CD4-positive, alpha-beta T cell (primary cell): Measurements from ENCODE around the gene PBLD. TPM values are rescaled to one million over a fixed set of nuclear protein-coding genes. Genes with fewer than 3 reads are reported as not detected.

Experiments used
- ATAC-seq: fragments of 200-7000 bp; cut with Tn5 transposase; one replicate; pipeline ENCODE4 v1.10.0; 2022; ENCODE audit warnings: mild to moderate bottlenecking; ENCODE audit not compliant: poor library complexity
- CTCF ChIA-PET: fragments of 350-600 bp; sonication (Branson Sonifier 250); formaldehyde crosslinking; loops from one replicate; lab custom pipeline; 2021; ENCODE audit warnings: antibody characterized with exemption, inconsistent platforms; lab: Charles Lee
- POLR2A ChIA-PET: fragments of 350-600 bp; sonication (Branson Sonifier 250); formaldehyde crosslinking; loops from one replicate; lab custom pipeline; 2021; ENCODE audit warnings: antibody characterized with exemption, inconsistent platforms; lab: Charles Lee
- DNase-seq, 14 experiments: peaks; one replicate each; pipeline ENCODE4 v3.0.0-alpha.2; 2013 to 2020; ENCODE audit warnings: mixed read lengths in 2 of 14
- H3K27ac ChIP-seq, 2 donors: one replicate each; pipeline versions ENCODE4 v1.5.1 to v1.7.0; 2013; ENCODE audit warnings: low read length in 2 of 2, low read depth in 1 of 2, mild to moderate bottlenecking in 1 of 2
- H3K27me3 ChIP-seq, 2 experiments: 1 replicate in 1 of 2; 2 replicates in 1 of 2; pipeline versions ENCODE4 v1.6.1 to v1.7.0; 2013; ENCODE audit warnings: low read length in 2 of 2, control low read depth in 1 of 2, mild to moderate bottlenecking in 1 of 2, moderate library complexity in 1 of 2; ENCODE audit not compliant: insufficient read depth in 2 of 2, control insufficient read depth in 1 of 2
- H3K36me3 ChIP-seq: one replicate; pipeline ENCODE4 v1.6.1; 2013; ENCODE audit warnings: low read length, control low read depth; ENCODE audit not compliant: insufficient read depth
- H3K4me1 ChIP-seq: one replicate; pipeline ENCODE4 v1.6.1; 2013; ENCODE audit warnings: low read length, control low read depth; ENCODE audit not compliant: insufficient read depth
- H3K4me3 ChIP-seq: one replicate; pipeline ENCODE4 v1.5.1; 2013; ENCODE audit warnings: mild to moderate bottlenecking, low read length, moderate library complexity
- H3K9me3 ChIP-seq, 2 experiments: 1 replicate in 1 of 2; 2 replicates in 1 of 2; pipeline versions ENCODE4 v1.6.1 to v1.7.0; 2013; ENCODE audit warnings: low read length in 2 of 2, mild to moderate bottlenecking in 2 of 2, control low read depth in 1 of 2, moderate library complexity in 1 of 2; ENCODE audit not compliant: control insufficient read depth in 1 of 2, insufficient read depth in 1 of 2
- H3K27ac Mint-ChIP-seq: one replicate; pipeline ENCODE4 v1.8.0; 2020; ENCODE audit warnings: mixed read lengths
- H3K27me3 Mint-ChIP-seq: one replicate; pipeline ENCODE4 v1.8.0; 2021; ENCODE audit warnings: mixed read lengths
- H3K36me3 Mint-ChIP-seq: one replicate; pipeline ENCODE4 v1.8.0; 2021; ENCODE audit warnings: low read depth, mixed read lengths
- H3K4me1 Mint-ChIP-seq: one replicate; pipeline ENCODE4 v1.8.0; 2021; ENCODE audit warnings: low read depth, mixed read lengths
- H3K4me3 Mint-ChIP-seq: one replicate; pipeline ENCODE4 v1.8.0; 2020; ENCODE audit warnings: mild to moderate bottlenecking, mixed read lengths
- H3K9me3 Mint-ChIP-seq: one replicate; pipeline ENCODE4 v1.8.0; 2020; ENCODE audit warnings: mixed read lengths
- intact Hi-C, 2 experiments: fragments of 100-400 bp; cut with DNase I in 1 of 2; cut with micrococcal nuclease in 1 of 2; formaldehyde crosslinking; loops; one replicate each; pipeline versions ENCODE4 v1.15.1 to v1.9.0; 2023 to 2025; cut with DNase I, micrococcal nuclease
- total RNA-seq, 174 experiments: library from RNA in 2 of 174; stranded (reverse) in 2 of 174; gene quantifications; one replicate each; pipeline ENCODE4 v1.2.3 and lab custom pipeline; 2021 to 2026
- TF ChIP-seq, protein P1 (sequence below): fragments of 200-600 bp; IDR thresholded peaks from one replicate; pipeline ENCODE4 v1.8.0; 2022; ENCODE audit warnings: antibody characterized with exemption, mild to moderate bottlenecking

PBLD gene
- total RNA-seq, 2 experiments from 2014 or later, result 1.6 to 1.7 TPM

DNA sequence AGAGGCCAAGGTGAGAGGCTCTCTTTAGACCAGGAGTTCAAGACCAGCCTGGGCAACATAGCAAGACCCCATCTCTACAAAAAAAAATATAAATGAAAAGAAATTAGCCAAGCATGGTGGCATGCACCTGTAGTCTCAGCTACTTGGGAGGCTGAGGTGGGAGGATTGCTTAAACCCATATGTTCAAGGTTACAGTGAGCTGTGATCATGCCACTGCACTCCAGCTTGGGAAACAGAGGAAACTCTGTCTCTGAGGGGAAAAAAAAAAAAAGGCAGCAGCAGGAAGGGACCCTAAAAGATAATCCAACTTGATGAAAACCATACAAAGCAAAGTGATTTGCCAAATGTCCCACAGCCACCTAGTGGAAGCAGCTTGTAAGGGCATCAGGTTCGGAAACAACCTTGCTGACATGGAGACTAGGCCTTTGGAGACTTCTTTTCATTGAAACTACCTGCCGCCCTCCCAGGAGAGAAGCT lies 15.6 kb upstream of the PBLD start:
- no peak overlapping the region for H3K27ac ChIP-seq
- no peak overlapping the region for H3K4me3 ChIP-seq
- ATAC-seq, result peak; percentile 86
- H3K9me3 ChIP-seq, result no peaks in the 10 kb centered on the region
- intact Hi-C loops, result loop anchor here (1.0 to 2.0 kb wide), 3 partner anchors 14 to 136 kb away; no protein-coding TSS in a partner anchor
- Mint-ChIP-seq H3K36me3 (peaks cover 60% of the 10 kb centered on the region), H3K9me3 (no peaks in the 10 kb centered on the region), H3K4me3 (no peak overlapping the region), H3K27me3 (no peaks in the 10 kb centered on the region), H3K4me1 (peaks cover 6% of the 10 kb centered on the region), H3K27ac (peak overlapping the region; percentile 73)
- H3K27me3 ChIP-seq, result no peaks in the 10 kb centered on the region
- POLR2A ChIA-PET, result interaction anchor here (0.6 to 3.1 kb wide), 5 partner anchors 9 to 463 kb away, joined by 3 to 35 read pairs (median 5); partner anchors contain the start of genes HNRNPH3 and PBLD
- H3K36me3 ChIP-seq, result peaks cover 37% of the 10 kb centered on the region
- peak; percentile 14 to 76 (median 30) for DNase-seq
- TF ChIP-seq, protein P1, sequence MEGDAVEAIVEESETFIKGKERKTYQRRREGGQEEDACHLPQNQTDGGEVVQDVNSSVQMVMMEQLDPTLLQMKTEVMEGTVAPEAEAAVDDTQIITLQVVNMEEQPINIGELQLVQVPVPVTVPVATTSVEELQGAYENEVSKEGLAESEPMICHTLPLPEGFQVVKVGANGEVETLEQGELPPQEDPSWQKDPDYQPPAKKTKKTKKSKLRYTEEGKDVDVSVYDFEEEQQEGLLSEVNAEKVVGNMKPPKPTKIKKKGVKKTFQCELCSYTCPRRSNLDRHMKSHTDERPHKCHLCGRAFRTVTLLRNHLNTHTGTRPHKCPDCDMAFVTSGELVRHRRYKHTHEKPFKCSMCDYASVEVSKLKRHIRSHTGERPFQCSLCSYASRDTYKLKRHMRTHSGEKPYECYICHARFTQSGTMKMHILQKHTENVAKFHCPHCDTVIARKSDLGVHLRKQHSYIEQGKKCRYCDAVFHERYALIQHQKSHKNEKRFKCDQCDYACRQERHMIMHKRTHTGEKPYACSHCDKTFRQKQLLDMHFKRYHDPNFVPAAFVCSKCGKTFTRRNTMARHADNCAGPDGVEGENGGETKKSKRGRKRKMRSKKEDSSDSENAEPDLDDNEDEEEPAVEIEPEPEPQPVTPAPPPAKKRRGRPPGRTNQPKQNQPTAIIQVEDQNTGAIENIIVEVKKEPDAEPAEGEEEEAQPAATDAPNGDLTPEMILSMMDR, result peak; percentile 76
- CTCF ChIA-PET, result interaction anchor here (0.6 to 2.7 kb wide), 20 partner anchors 10 to 582 kb away, joined by 3 to 19 read pairs (median 4); partner anchors contain the start of genes HNRNPH3 and PBLD
- peaks cover 3% of the 10 kb centered on the region for H3K4me1 ChIP-seq

DNA sequence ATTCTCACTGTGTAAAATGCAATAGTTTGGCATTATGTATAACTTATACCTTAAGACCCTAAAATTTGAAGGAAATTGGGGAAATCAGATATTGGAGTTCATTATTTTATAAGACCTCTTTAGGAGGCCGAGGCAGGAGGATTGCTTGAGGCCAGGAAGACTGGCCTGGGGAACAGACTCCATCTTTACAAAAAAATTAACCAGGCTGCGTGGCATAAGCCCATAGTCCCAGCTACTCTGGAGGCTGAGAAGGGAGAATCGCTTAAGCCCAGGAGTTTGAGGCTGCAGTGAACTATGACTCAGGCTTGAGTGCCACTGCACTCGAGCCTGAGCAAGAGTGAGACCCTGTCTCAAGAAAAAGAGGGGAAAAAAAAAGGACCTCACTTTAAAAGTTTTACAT lies 14.0 kb upstream of the PBLD start:
- no peak overlapping the region for H3K27ac ChIP-seq
- no peaks in the 10 kb centered on the region for H3K27me3 Mint-ChIP-seq
- no peak overlapping the region for H3K4me3 ChIP-seq
- H3K4me1 ChIP-seq, result peaks cover 3% of the 10 kb centered on the region
- peaks cover 63% of the 10 kb centered on the region for H3K36me3 Mint-ChIP-seq
- no peak for DNase-seq
- no peaks in the 10 kb centered on the region for H3K9me3 Mint-ChIP-seq
- H3K36me3 ChIP-seq, result peaks cover 44% of the 10 kb centered on the region
- ChIA-PET CTCF (interaction anchor here (2.7 kb wide), 1 partner anchor 134 kb away, joined by 18 read pairs; no protein-coding TSS in a partner anchor), POLR2A (interaction anchor here (3.1 kb wide), 1 partner anchor 14 kb away, joined by 35 read pairs; the partner anchor contains the start of genes HNRNPH3 and PBLD)
- no peaks in the 10 kb centered on the region for H3K9me3 ChIP-seq
- ATAC-seq, result no peak
- TF ChIP-seq, protein P1, result no peak
- H3K27ac Mint-ChIP-seq, result peak overlapping the region; percentile 24
- H3K4me1 Mint-ChIP-seq, result peaks cover 6% of the 10 kb centered on the region
- H3K27me3 ChIP-seq, result no peaks in the 10 kb centered on the region
- intact Hi-C loops, result no loop called here
- no peak overlapping the region for H3K4me3 Mint-ChIP-seq

DNA sequence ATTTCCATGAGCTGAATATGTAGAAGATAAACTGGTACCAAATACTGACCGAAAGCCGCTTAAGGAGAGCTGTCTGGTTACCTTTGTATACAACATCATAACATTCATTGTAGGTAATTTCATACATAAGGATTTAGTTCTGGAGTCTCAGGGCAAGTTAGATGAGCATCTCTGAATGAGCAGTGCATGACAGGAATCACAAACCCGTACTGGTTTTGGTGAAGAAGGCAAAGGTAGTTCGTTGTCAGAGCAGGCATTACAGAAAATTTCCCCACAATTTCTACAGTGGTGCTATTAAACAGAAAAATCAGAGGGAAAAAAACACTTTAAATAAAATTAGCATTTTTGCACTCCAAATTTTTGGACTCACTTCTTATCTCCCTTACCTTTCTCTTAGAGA lies 12.9 kb upstream of the PBLD start:
- Mint-ChIP-seq H3K27ac (peak overlapping the region; percentile 12), H3K36me3 (peaks cover 72% of the 10 kb centered on the region), H3K4me1 (peaks cover 6% of the 10 kb centered on the region), H3K27me3 (no peaks in the 10 kb centered on the region), H3K4me3 (no peak overlapping the region), H3K9me3 (no peaks in the 10 kb centered on the region)
- intact Hi-C loops, result no loop called here
- H3K4me3 ChIP-seq, result no peak overlapping the region
- no peaks in the 10 kb centered on the region for H3K27me3 ChIP-seq
- no peak overlapping the region for H3K27ac ChIP-seq
- TF ChIP-seq, protein P1, result no peak
- ChIA-PET CTCF (interaction anchor here (0.6 kb wide), 1 partner anchor 496 kb away, joined by 3 read pairs; no protein-coding TSS in a partner anchor), POLR2A (interaction anchor here (1.3 kb wide), 1 partner anchor 14 kb away, joined by 5 read pairs; the partner anchor contains the start of gene HNRNPH3)
- no peaks in the 10 kb centered on the region for H3K9me3 ChIP-seq
- DNase-seq (no peak), ATAC-seq (no peak)
- peaks cover 55% of the 10 kb centered on the region for H3K36me3 ChIP-seq
- peaks cover 3% of the 10 kb centered on the region for H3K4me1 ChIP-seq
